Activated naive CD4-positive, alpha-beta T cell (primary cell): Measurements from ENCODE around the gene ANKS6.

Source experiments
- DNase-seq, 4 experiments: peaks; one replicate each; lab custom pipeline; 2025; lab: John Stamatoyannopoulos, UW

Gene ANKS6

DNA sequence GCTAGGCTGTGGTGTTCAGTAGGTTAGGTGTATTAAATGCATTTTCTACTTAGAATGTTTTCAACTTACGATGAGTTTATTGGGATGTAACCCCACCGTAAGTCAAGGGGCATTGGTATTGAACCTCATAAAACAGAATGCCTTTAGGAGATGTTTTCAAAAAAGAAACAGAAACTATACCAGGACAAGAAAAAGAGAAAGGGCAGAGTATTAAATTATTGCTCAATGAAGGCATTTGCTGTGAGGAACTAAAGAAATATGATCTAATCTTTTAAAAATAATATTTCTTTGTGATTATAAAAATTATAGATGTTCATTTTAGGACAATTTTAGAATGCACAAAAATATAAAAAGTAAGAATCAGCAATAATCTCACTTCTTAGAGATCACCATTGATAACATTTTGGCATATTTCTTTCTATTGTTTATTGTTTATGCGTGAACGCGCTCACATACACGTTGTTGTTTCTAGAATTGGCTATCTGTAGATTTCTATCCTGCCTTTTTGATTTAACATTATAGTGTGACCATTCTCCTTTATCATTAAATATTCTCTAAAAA lies 19.1 kb upstream of the ANKS6 start:
- DNase-seq: no peak

DNA sequence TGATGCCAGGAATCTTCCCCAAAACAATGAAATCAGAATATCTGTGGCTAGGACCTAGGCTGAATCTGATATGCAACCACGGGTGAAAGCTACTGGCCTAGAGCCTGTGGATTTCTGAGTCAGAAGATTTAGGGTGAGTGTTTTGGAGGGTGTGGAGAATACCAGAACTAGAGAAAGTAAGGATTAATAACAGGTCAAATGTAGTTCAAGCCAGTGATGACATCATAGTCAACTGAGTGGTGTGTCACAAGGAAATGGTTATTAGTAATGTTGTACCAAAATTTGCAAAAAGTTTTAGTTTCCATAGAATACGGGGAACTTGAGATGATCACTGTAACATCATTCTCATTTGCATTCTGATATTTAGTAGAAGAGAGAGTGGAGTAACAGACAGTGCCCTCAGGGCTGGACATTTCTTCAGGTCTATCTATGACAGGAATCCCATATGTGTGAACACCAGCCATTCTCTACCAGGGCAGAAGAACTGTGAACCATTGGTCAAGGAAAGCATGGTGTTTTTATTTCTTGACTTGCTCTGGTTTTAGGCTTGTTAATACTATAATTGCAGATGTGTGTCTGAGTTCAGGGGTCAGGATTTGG lies 14.8 kb upstream of the ANKS6 start:
- no peak for DNase-seq

DNA sequence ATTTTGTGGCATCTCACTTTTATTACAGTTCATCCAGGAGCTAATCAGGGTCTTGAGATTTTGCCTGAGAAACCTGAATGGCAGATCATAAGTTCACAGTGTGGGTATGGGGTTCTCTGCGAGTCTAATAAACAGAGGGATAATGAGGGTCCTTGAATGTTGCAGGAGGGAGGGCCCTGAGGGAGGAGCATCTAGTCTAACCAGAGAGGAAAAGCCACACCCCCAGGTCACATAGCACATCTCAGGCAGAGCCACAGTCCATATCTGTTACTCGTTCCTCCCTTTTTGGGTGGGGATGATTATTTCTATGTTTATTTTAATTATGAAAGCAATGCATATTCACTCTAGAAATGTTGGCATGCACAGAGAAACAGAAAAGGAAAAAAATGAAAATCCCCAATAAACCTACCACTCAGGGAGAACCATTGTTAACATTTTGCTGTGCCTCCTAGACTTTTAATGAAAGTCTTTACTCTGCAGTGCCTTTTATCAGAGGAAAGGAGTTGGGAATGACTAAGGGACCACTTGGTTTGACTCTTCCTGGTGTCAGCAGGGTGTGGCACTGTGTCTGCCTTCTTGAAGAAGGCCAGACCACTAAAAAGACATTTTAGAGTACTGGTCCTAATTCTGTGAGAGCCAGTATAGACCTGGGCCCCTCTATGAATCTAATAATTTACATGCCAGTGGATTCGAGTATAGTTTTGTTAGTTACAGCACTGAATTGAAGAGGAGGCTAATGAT lies 13.9 kb upstream of the ANKS6 start:
- no peak for DNase-seq

DNA sequence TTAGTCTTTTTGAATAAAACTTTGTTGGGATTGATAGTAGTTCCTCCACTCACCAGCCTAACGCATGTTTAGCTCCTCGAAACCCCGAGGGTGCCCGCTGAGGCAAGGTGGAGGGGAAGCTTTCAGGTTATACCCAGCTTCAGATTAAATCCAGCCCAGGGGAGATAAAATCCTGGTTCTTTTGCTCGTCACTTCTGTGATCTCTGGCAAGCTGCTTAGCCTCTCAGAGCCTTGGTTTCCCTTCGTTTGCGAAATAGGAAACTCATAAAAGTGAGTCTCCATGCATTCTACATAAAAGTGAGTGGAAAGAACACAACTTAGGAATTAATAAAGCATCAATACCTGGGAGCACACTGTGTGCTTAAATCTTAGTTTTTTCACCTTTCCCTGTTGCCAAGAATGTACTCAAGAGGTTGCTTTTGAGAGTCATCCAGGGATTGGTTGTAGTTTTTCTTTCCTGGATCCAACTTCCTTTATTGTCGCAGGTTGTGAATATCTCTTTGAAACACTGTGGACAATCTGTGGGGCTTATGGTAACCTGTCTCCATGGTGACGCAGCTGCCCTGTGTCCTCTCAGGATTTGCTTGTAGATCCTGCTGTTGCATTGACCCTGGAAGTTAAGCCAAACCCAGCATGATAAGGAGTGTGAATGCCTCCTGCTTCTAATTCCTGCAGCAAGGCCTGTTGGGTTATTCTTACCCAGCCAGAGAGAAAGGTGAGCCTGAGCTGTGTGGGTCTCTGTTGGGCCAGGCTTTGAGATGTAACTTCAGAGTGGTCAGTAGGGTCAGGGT lies 13.2 kb upstream of the ANKS6 start:
- DNase-seq: no peak

DNA sequence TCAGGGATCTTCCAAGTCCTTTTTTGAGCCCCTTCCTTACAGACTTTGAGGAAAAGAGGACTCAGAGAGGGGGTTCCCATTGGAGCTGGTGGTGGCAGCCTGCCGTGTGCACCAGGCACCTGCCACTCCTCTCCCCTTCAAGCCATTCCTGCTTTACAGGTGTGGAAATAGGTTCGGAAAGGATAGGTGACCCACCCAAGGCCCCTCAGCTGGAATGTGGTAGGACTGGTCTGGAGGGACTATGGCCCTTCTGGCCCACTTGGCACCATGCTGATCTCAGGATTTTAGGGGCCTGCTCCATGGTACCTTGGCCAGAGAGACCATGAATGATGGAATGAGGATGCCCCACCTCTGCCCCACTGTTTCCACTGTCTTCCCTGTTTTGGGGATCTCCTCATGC lies 12.5 kb upstream of the ANKS6 start:
- DNase-seq: no peak

DNA sequence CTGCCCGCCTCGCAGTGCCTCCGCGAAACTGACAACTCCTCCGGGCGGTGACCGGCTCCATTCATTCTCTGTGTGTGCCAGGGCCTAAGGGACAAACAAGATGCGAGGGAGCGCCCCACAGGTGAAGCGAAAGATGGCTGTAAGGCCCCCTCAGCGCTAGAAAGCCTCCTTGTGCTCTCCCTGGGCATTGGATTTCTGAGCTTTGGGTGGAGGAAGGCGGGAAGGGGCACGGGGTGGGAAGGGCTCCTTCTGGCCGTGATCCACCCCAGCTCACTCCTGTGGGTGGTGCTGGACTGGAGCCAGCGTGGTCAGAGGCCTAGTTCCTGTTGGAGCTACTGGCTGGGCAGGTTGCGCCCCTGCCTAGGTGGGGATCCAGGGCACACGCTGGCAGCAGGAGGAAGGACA lies 12.1 kb upstream of the ANKS6 start:
- no peak for DNase-seq

DNA sequence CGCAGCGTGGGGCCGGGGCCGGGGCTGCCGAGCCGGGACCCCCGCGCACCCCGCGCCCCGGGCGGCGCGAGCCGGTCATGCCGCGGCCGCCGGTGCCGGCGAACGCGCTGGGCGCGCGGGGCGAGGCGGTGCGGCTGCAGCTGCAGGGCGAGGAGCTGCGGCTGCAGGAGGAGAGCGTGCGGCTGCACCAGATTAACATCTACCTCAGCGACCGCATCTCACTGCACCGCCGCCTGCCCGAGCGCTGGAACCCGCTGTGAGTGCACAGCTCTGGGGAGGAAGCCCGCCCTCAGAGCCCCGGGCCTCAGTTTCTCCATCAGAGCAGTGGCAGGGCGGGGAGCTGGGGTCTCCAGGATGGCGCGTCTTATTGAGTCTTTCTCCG lies 11.4 kb upstream of the ANKS6 start:
- no peak for DNase-seq

DNA sequence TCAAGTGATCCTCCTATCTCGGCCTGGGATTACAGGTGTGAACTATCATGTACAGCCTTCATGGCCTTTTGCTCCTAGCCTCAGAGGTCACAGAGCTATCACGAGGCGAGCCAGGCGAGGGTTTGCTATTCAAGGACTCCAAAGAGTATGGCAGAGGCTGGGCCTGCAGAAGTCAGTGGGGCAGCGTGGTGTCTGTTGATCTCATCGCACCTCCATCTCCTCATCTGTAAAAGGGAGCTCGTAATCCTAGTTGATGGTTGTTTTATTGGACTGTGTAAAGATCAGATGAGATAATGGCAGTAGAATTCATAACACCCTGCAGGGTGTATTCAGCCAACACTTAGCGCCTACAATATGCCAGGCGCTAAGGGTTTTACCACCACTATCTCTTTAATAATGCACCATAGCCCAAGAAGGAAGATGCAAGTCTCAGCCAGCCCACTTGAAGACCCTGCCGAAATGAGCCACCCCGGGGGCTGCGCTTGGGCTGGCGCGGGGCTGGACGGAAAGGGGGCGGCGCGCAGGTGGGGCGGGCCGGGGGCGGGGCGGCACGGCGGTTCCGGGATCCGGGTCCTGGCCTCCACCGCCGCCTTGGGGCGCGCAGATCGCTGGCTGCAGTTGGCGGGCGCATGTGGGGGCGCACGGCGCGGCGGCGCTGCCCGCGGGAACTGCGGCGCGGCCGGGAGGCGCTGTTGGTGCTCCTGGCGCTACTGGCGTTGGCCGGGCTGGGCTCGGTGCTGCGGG lies 10.9 kb upstream of the ANKS6 start, which contains the start of gene GALNT12:
GALNT12 (plus strand) TSS at position 601 of the 744 bp plus-strand sequence; CDS start at position 630, 29 bp downstream.
- DNase-seq: peak in 3 of 4 experiments; percentile 13 to 58 (median 17)

DNA sequence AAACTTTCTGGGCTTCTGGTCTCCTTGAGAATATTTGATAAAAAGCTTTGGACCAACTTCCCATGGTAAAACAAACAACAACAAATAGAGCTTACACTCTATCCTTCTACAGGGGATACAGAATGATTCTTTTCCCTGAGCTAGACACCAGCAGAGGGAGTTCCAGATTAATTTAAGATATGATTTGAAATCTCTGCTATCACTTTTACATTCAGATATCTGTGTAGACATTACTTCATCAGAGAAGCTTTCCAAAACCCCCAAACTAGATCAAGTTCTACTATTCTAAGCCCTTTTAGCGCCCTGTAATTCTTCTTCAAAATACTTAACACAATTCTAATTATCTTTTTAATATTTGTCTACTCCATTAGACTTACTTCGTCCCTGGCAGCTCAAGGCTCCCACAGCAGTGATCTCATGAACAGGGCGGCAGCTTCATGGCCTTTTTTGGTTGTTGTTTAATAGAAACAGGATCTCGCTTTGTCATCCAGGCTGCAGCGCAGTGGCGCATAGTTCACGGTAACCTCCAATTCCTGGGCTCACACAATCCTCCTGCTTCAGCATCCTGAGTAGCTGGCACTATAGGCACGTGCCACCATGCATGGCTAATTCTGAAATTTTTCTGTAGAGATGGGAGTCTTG lies 10.2 kb upstream of the ANKS6 start:
- no peak for DNase-seq

DNA sequence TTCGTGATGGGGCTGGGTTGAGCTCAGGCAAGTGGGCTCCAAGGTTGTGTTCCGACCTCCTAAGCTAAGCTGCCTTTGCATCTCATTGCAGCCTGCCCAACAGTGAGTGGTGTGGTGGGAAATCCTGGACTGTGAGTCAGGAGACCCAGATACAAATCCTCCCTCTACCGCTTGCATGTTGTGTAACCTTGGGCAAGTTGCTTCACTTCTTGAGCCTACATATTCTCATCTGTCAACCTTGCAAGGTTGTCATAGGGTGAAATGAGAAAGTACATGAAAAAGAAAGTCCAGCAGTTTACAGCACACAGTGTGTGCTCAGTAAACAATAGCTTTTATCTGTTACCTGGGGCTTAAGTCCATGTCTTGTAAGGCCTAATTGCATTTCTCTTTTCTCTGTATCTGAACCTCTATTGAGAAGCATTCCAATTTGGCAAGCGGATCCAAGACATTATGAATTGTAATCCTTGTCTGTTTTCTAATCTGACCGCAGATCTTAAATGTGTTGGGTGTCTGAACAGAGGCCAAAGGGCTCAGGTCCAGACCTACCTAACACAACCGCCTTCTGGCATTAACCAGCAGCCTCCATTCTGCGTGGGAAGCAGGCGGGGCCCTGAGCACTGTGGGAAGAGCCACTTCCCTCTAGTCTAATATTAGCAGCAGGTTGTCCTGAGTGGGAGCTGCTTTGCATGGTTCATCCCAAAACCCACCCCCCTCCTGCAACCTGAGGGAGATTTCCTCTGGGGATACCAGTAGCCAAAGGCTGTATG lies 9.3 kb upstream of the ANKS6 start:
- DNase-seq: no peak

DNA sequence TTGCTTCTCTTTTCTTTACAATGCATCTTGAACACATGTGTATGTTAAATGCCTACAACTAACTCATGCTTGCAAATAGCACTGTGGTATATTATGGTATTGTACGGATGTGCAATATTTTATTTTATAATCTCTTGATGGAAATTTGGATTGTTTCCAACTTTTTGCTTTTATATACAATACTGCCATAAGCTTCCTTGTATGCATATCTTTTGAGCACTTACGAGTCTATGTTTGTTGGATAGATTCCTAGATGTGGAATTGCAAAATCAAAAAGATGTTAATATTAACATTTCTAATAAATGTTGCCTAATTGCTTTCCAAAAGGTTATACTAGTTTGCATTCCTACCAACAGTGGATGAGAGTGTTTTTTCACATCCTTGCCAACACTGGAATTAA lies 7.7 kb upstream of the ANKS6 start:
- DNase-seq: no peak

DNA sequence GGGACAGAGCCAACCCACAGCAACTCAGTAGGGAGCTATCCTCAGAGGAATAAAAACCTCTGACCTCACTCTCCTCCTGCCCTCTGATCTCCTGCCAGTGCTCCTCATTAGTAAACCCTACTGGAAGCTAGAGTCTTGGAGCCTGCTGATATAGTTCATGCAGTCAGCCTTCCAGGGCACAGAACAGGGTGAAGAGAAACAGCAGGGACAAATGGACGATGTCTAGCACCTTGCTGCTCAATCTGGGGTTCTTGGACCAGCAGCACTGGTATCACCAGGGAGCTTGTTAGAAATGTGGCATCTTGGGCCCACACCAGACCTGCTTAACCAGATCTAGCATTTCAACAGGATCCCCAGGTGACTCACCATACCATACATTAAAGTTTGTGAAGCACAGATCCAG lies 5.6 kb upstream of the ANKS6 start:
- no peak for DNase-seq

DNA sequence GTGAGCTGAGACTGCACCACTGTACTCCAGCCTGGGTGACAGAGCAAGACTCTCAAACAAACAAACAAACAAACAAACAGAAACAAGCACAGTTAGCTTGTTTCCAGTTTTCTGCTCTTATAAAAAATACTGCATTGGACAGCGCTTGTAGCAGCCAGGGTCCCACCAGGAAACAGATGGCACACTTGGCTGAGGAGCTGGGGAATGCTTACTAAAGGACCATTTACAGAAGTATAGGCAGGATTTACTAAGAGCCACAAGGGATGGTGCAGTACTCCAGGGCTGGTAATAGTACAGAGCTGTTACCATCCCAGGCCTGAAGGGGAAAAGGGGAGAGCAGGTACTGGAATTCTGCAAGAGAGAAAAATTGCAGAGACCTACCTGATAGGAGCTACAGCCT lies 5.2 kb upstream of the ANKS6 start:
- DNase-seq: no peak

DNA sequence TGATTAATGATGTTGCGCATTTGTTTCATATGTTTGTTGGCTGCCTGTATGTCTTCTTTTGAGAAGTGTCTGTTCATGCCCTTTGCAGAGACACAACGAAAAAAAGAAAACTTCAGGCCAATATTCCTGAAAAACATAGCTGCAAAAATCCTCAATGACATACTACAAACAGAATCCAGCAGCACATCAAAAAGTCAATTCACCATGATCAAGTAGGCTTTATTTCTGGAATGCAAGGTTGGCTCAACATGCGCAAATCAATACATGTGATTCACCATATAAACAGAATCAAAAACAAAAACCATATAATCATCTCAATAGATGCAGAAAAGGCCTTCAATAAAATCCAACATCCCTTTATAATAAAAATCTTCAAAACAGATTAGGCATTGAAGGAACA lies 1.9 kb upstream of the ANKS6 start:
- no peak for DNase-seq

DNA sequence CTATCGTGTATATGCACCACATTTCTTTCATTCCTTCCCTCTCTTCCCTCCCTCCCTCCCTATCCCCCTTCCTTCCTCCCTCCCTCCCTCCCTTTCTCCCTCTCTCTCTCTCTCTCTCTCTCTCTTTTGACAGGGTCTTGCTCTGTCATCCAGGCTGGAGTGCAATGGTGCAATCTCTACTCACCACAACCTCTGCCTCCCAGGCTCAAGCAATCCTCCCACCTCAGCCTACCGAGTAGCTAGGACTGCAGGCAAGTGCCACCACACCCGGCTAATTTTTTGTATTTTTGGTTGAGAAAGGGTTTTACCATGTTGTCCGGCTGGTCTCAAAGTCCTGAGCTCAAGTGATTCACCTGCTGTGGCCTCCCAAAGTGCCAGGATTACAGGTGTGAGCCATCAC lies 1.1 kb upstream of the ANKS6 start:
- DNase-seq: no peak

DNA sequence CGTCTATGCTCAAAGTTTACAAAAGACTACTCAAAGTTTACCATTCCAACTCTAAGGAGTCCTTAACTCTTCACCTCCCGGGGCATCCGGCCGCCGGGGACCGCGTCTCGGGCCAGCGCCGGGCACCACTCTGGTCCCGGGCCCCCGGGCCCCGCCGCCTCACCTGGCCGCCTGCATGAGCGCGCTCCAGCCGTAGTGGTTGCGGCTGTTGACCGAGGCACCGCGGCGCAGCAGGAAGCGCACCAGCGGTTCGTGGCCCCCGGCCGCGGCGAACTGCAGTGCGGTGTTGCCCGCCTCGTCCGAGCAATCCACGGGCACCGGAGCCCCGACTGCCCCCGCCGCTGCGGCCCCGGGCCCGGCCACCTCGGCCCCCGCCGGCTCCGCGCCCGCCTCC lies 388 bp downstream of the ANKS6 start:
- no peak for DNase-seq

DNA sequence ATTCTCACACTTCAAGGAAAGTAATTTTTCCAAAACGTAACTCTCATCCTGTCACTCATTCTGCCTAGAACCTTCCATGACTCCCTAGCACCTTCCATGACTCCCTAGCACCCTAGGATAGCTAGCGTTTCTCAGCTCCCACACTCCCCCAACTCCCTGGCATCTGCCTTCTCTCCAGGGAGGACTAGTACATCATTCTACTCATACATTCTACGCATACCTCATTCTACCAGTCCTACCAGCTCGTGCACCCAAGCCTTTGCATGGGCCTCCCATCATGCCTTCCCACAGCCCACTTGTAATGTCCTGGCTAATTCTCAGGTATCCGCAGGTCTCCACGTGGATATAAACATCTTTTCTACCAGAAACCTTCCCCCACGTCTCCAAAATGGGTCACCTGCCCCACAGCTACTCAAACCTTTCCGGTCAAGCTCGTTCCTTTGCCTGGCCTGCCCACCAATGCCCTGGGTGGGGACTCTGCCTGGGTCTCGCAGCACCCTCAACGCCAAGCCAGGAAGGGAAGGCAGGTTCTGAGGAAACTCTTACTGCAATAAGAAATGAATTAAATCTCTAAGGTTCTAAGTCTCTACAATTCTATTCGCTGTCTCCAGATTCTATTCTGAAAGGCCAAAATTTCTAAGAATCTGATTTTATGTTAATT lies 930 bp downstream of the ANKS6 start:
- no peak for DNase-seq

DNA sequence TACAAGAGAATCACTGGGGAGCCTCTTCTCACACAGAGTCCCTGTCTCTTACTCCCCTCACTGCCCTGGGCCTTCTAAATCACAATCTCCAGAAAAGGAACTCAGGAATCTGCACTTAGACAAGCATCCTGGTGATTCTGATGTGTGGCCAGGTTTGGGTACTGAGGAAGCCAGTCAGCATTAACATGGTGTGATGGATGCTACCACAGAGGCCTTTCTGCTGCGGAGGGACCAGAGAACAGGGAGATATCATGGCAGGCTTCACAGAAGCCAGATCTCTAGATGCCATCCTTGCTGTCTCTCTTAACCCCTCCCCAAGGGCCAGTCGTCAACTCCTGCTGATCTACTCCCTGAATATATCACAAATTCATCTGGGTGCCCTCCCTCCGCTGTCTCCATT lies 1.6 kb downstream of the ANKS6 start:
- no peak for DNase-seq

DNA sequence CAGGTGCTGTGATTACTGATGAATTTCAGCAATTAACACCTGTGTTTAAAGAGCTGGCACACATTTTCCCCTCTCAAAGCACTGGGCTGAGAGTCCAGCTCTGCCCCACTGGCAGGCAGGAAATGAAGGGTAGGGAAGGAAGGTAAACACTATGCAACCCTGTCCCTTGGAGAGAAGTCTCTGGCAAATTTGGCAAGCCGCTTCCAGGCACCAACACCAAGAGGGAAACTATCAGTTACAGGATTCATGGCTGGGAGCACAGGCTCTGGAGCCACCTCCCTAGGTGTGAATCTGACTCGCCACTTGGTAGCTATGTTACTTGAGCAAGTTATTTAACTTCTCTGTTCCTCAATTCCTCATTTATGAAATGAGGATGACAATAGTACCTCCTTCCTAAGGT lies 3.3 kb downstream of the ANKS6 start:
- no peak for DNase-seq
